Ramos (cell line): ENCODE data around the gene WAPL.
"Not testable (repeated sequence)": the region's sequence is repeated elsewhere in the genome, so short reads cannot be mapped to it uniquely, and the experiment has no call there.

Source experiments
- in situ Hi-C: fragments of 300-500 bp; cut with MboI; formaldehyde crosslinking; loops from one replicate; pipeline ENCODE4 v1.14.3; 2022; ENCODE audit warnings: low sequenced_read_pairs; ENCODE audit not compliant: unreplicated experiment

Gene WAPL

GRCh38 chr10:86392723-86393094 is 128.9 kb downstream of the WAPL start:
- in situ Hi-C loops, result no loop called here

DNA sequence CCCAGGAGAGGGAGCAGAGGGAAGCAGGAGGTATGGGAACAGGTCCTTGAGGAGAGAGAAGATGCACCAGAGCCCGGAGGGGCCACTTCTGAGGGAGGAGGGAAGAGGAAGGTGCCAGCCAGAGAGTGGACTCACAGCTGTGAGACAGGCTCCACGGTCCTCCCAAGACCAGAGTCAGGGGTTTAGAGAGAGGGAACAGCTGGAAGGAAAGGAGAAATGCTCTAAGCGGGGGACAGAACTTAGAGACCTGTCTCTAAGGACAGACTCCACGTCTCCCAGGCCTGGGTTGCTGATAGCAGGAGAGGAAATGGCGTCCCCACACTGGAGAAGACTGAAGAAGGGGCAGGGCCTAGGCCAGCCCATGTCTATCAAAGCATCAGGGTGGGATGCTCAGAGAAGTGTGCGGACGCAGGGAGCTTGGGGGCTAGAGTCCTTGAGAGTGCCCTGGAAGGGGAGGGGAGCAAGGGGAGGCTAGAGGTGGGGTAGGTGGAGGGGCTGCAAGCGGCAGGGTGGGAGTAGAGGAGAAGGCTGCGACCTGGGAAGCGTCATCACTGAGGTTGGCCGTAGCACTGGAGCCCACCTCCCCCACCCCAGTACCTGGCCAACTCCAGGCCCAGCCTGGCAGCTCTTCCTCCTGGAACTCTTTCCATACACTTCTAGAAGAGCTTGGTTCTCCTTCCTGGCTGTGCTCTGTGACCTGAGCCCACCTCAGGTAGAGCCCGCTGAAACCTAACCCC is 129.4 kb downstream of the WAPL start:
- in situ Hi-C loops, result no loop called here

DNA sequence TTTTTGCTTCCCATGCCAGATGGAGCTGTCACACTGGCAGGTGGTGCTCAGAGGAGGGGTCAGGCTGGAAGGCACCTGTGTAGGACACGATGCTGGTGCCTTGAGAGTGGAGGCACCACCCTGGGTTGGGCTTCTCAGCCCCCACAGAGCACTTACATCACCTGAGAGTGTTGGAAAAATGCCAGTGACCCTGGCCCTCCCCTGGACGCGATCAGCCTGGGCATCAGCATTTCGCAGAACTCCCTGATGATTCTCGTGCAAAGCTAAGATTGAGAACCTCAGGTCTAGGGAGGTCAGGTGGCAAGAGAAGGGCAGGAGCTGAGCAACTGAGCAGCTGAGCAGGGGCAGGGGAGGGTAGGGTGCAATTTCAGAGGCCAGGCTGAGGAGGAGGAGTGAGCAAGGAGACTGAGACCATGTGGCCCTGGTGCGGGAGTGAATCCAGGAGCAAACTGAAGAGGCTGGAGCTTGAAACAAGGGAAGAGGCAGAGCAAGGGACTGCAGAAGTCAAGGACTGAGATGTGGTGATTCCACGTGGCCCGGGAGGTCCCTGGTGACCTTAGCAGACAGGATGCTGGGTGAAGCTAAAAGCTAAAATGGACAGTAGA is 130.3 kb downstream of the WAPL start:
- in situ Hi-C loops, result no loop called here

GRCh38 chr10:86390337-86391120 is 131.1 kb downstream of the WAPL start:
- in situ Hi-C loops, result no loop called here

DNA sequence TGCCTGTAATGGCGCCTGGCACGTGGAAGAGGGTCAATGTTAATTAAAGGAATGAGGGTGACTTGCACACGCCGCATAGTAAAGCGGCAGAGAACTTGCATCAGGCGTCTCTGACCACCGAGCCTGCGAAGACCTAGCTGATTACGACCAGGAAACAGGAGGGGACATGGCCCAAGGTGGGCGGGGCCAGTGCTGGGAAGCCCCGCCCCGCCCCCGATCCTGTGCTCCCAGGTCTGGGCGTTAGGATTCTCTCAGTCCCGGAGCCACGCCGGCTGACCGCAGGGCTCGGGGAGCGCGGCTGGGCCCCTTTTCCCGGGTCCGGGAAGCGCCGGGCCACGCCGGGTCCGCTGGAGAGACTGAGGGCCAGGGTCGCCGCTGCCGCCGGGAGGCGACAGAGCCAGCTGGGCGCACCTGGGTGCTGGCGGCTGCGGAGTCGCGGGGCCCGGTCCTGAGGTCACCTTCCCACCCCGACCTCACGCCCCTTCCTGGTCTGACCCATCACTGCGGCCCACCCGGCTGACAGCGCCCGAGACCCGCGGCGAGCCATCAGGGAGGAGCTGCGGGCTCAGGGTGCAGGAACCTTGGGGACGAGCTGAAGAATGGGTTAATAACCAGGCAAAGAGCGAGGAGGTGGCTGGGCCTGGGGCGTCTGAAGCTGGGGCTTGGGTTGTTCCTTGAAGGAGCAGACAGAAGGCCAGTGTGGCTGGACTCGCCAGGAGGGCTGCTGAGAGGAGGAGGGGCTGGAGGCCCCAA is 132.0 kb downstream of the WAPL start:
- in situ Hi-C loops, result no loop called here

DNA sequence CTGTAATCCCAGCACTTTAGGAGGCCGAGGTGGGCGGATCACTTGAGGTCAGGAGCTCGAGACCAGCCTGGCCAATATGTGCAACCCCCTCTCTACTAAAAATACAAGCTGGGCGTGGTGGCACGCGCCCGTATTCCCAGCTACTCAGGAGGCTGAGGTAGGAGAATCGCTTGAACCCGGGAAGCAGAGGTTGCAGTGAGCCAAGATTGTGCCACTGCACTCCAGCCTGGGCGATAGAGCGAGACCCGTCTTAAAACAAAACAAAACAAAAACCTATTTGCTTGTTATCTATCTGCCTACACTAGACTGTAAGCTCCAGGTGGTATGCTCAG is 132.5 kb downstream of the WAPL start:
- in situ Hi-C loops, result not testable (repeated sequence)

- in situ Hi-C loops, result no loop called here
These were observed 133.4 kb downstream of the WAPL start for GRCh38 chr10:86388119-86388704.

DNA sequence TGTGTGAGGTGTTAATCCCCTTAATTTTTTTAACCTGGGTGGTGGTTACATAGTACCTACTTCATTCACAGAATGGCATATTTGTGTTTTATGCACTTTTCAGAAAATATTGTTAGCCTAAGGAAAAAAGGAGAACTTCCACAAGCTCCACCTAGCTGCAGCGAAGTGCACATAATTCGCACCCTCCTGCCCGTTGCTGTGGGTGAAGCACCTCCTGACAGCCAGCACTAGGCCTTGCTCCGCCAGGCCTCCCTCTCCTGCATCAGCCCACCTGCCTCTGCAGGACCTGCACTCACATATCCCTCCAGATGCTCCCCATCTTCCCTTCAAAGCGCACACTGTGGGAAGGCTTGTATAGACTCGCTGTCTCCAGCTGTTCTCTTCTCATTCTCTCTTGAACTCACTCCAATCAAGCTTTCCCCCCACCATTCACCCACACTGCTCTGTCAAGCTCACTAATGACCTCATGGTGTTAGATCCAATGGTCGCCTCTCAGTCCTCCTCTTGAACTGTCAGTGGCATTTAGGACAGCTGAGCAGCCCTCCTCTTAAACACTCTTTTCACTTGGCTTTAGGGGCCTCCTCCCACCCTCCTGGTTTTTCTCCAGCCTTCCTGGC is 134.3 kb downstream of the WAPL start:
- in situ Hi-C loops, result no loop called here

DNA sequence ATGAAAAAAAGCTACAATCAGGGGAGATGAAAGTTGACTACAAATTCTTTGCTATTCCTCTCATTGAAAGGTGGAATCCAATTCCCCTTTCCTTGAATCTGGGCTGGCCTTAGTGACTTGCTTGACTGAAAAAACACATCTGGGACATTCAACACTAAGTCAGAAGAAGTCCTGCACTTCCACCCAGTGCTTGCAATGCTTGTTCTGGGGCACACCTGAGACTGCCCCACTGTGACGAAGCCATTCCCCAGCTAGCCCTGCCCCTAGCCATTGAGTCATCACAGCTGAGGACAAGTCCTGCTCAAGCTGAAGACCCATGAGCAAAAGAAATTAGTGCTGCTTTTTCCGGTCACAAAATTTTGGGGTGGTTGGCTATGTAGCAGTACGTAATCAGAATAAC is 135.8 kb downstream of the WAPL start:
- in situ Hi-C loops, result no loop called here
